ENCODE results near the gene MS4A6A.
"Not testable (repeated sequence)": the region's sequence is repeated elsewhere in the genome, so short reads cannot be mapped to it uniquely, and the experiment has no call there.

The MS4A6A gene

GRCh38 chr11:60193687-60194433 lies 11.0 kb upstream of the MS4A6A start:
- H3K27me3 ChIP-seq: no peaks in the 10 kb centered on the region
- H3K4me3 ChIP-seq: no peak overlapping the region
- H3K27ac ChIP-seq: peak overlapping the region; percentile 44 to 72 (median 63); a peak in 19 of 22 replicates
- H3K9ac ChIP-seq: peak overlapping the region in 7 of 11 experiments; percentile 12 to 50 (median 42); a peak in 9 of 22 replicates
- no peaks in the 10 kb centered on the region for H4K20me1 ChIP-seq
- H3K9me3 ChIP-seq (replicated peaks in 1 of 11): peaks cover 21 to 65% (median 34%) of the 10 kb centered on the region in 11 experiments
- no peak for TF ChIP-seq Cebpa-rat (IDR thresholded peaks at IDR 0.05)
- peak overlapping the region; percentile 12 to 82 (median 36); a peak in 20 of 22 replicates for H3K4me2 ChIP-seq
- H3K36me3 ChIP-seq: peaks cover 0 to 3% (median 0%) of the 10 kb centered on the region in 11 experiments; a peak in 1 of 22 replicates
- H3K4me1 ChIP-seq: peaks cover 13 to 77% (median 28%) of the 10 kb centered on the region in 10 experiments; a peak in 18 of 20 replicates

GRCh38 chr11:60192564-60192963 lies 9.7 kb upstream of the MS4A6A start:
- not testable (repeated sequence) for H3K27me3 ChIP-seq
- Histone ChIP-seq H3K27ac (peak overlapping the region in 7 of 11 experiments; percentile 30 to 71 (median 62); a peak in 7 of 22 replicates), H3K4me1 (peaks cover 20 to 85% (median 39%) of the 10 kb centered on the region in 10 experiments)

GRCh38 chr11:60188481-60188880 lies 5.6 kb upstream of the MS4A6A start:
- H3K4me3 ChIP-seq, H3K27me3 ChIP-seq, H3K36me3 ChIP-seq, H4K20me1 ChIP-seq: not testable (repeated sequence)
- Histone ChIP-seq H3K4me2 (peak overlapping the region; percentile 30 to 98 (median 56); a peak in 18 of 22 replicates), H3K27ac (peak overlapping the region in 9 of 11 experiments; percentile 51 to 94 (median 86); a peak in 15 of 22 replicates), H3K4me1 (peaks cover 27 to 87% (median 51%) of the 10 kb centered on the region in 10 experiments), H3K9me3 (replicated peaks in 1 of 11) (peaks cover 22 to 73% (median 40%) of the 10 kb centered on the region in 11 experiments), H3K9ac (peak overlapping the region in 6 of 11 experiments; percentile 24 to 67 (median 48); a peak in 8 of 22 replicates)

More at GRCh38 chr11:60192564-60192963, 9.7 kb upstream of the MS4A6A start:
- not testable (repeated sequence) for H3K9ac ChIP-seq, H3K36me3 ChIP-seq, H4K20me1 ChIP-seq
- peak overlapping the region in 1 of 10 experiments; percentile 21; a peak in 1 of 20 replicates for H3K4me3 ChIP-seq
- peak overlapping the region in 2 of 11 experiments; percentile 66 to 82; a peak in 3 of 22 replicates for H3K4me2 ChIP-seq
- H3K9me3 ChIP-seq (replicated peaks in 1 of 11): peaks cover 22 to 61% (median 29%) of the 10 kb centered on the region in 11 experiments

GRCh38 chr11:60186128-60186527 lies 3.2 kb upstream of the MS4A6A start:
- peak overlapping the region in 8 of 11 experiments; percentile 52 to 77 (median 68); a peak in 16 of 22 replicates for H3K9ac ChIP-seq
- H3K9me3 ChIP-seq (replicated peaks in 1 of 11): peaks cover 0 to 58% (median 19%) of the 10 kb centered on the region in 11 experiments; a peak in 19 of 22 replicates
- H3K36me3 ChIP-seq: peaks cover 0 to 14% (median 0%) of the 10 kb centered on the region in 11 experiments; a peak in 3 of 22 replicates
- peak overlapping the region; percentile 36 to 94 (median 86); a peak in 20 of 22 replicates for H3K27ac ChIP-seq
- H3K27me3 ChIP-seq, H4K20me1 ChIP-seq: not testable (repeated sequence)
- peaks cover 34 to 86% (median 65%) of the 10 kb centered on the region in 10 experiments for H3K4me1 ChIP-seq
- H3K4me3 ChIP-seq: peak overlapping the region in 2 of 10 experiments; percentile 18 to 53; a peak in 4 of 20 replicates
- H3K4me2 ChIP-seq: peak overlapping the region; percentile 36 to 98 (median 78); a peak in 21 of 22 replicates

- H3K27me3 ChIP-seq, H4K20me1 ChIP-seq: not testable (repeated sequence)
- Histone ChIP-seq H3K4me3 (peak overlapping the region in 1 of 10 experiments; percentile 53; a peak in 2 of 20 replicates), H3K9ac (peak overlapping the region in 8 of 11 experiments; percentile 52 to 77 (median 68); a peak in 16 of 22 replicates), H3K9me3 (replicated peaks in 1 of 11) (peaks cover 0 to 52% (median 19%) of the 10 kb centered on the region in 11 experiments; a peak in 19 of 22 replicates), H3K4me1 (peaks cover 34 to 92% (median 65%) of the 10 kb centered on the region in 10 experiments), H3K36me3 (peaks cover 0 to 19% (median 0%) of the 10 kb centered on the region in 11 experiments; a peak in 4 of 22 replicates), H3K4me2 (peak overlapping the region; percentile 36 to 98 (median 78)), H3K27ac (peak overlapping the region; percentile 36 to 94 (median 86); a peak in 20 of 22 replicates)
Measured at GRCh38 chr11:60185512-60185827, 2.6 kb upstream of the MS4A6A start.

- H3K9me3 ChIP-seq (replicated peaks in 1 of 11): peaks cover 0 to 47% (median 19%) of the 10 kb centered on the region in 11 experiments; a peak in 19 of 22 replicates
- peak overlapping the region in 9 of 11 experiments; percentile 19 to 88 (median 65); a peak in 16 of 22 replicates for H3K9ac ChIP-seq
- no peaks in the 10 kb centered on the region for H3K27me3 ChIP-seq
- peak overlapping the region; percentile 36 to 94 (median 86) for H3K27ac ChIP-seq
- peak overlapping the region; percentile 36 to 98 (median 78) for H3K4me2 ChIP-seq
- peaks cover 0 to 24% (median 0%) of the 10 kb centered on the region in 11 experiments; a peak in 7 of 22 replicates for H3K36me3 ChIP-seq
- H3K4me3 ChIP-seq: no peak overlapping the region
- H4K20me1 ChIP-seq: peaks cover 0 to 2% (median 0%) of the 10 kb centered on the region in 11 experiments; a peak in 1 of 22 replicates
- H3K4me1 ChIP-seq: peaks cover 34 to 97% (median 67%) of the 10 kb centered on the region in 10 experiments
- peak in 3 of 11 experiments; percentile 21 to 73 (median 69); a peak in 4 of 22 replicates for TF ChIP-seq Cebpa-rat (IDR thresholded peaks at IDR 0.05)
Measured at GRCh38 chr11:60184824-60185511, 2.1 kb upstream of the MS4A6A start.

GRCh38 chr11:60183591-60184205 lies 815 bp upstream of the MS4A6A start:
- H3K36me3 ChIP-seq: peaks cover 0 to 37% (median 0%) of the 10 kb centered on the region in 11 experiments; a peak in 8 of 22 replicates
- peak overlapping the region in 5 of 10 experiments; percentile 23 to 75 (median 35); a peak in 6 of 20 replicates for H3K4me3 ChIP-seq
- peak in 4 of 11 experiments; percentile 15 to 63 (median 46); a peak in 3 of 22 replicates for TF ChIP-seq Cebpa-rat (IDR thresholded peaks at IDR 0.05)
- H3K4me1 ChIP-seq: peaks cover 32 to 92% (median 60%) of the 10 kb centered on the region in 10 experiments
- peaks cover 0 to 8% (median 0%) of the 10 kb centered on the region in 11 experiments; a peak in 1 of 22 replicates for H4K20me1 ChIP-seq
- peak overlapping the region; percentile 17 to 98 (median 78); a peak in 19 of 22 replicates for H3K4me2 ChIP-seq
- H3K9ac ChIP-seq: peak overlapping the region in 8 of 11 experiments; percentile 48 to 88 (median 66); a peak in 15 of 22 replicates
- H3K9me3 ChIP-seq (replicated peaks in 1 of 11): peaks cover 0 to 48% (median 18%) of the 10 kb centered on the region in 11 experiments; a peak in 19 of 22 replicates
- H3K27me3 ChIP-seq: no peaks in the 10 kb centered on the region
- peak overlapping the region in 10 of 11 experiments; percentile 27 to 94 (median 86); a peak in 19 of 22 replicates for H3K27ac ChIP-seq

GRCh38 chr11:60175860-60176275 lies 7.0 kb downstream of the MS4A6A start:
- H3K36me3 ChIP-seq: peaks cover 0 to 100% (median 0%) of the 10 kb centered on the region in 11 experiments; a peak in 9 of 22 replicates
- TF ChIP-seq Cebpa-rat (IDR thresholded peaks at IDR 0.05): no peak
- no peaks in the 10 kb centered on the region for H3K27me3 ChIP-seq
- H3K9me3 ChIP-seq (replicated peaks in 1 of 11): peaks cover 0 to 88% (median 9%) of the 10 kb centered on the region in 11 experiments; a peak in 14 of 22 replicates
- H3K4me2 ChIP-seq: peak overlapping the region in 3 of 11 experiments; percentile 4 to 98 (median 92); a peak in 3 of 22 replicates
- H3K4me3 ChIP-seq: no peak overlapping the region
- H3K4me1 ChIP-seq: peaks cover 0 to 97% (median 6%) of the 10 kb centered on the region in 10 experiments; a peak in 7 of 20 replicates
- peak overlapping the region in 1 of 11 experiments; percentile 11; a peak in 1 of 22 replicates for H3K9ac ChIP-seq
- H4K20me1 ChIP-seq: peaks cover 0 to 56% (median 0%) of the 10 kb centered on the region in 11 experiments; a peak in 2 of 22 replicates
- no peak overlapping the region for H3K27ac ChIP-seq

Measured in BLaER1 treated with 17β-estradiol and CSF1 and Interleukin-3, amounts not matched to agents 10 nM and 100 nM (cell line).